NCI-H748 (cell line): ENCODE data around the gene WNT3.

Experiments used
- DNase-seq: peaks from one replicate; lab custom pipeline; 2025; ENCODE audit not compliant: unreplicated experiment; lab: John Stamatoyannopoulos, UW

WNT3 gene

DNA sequence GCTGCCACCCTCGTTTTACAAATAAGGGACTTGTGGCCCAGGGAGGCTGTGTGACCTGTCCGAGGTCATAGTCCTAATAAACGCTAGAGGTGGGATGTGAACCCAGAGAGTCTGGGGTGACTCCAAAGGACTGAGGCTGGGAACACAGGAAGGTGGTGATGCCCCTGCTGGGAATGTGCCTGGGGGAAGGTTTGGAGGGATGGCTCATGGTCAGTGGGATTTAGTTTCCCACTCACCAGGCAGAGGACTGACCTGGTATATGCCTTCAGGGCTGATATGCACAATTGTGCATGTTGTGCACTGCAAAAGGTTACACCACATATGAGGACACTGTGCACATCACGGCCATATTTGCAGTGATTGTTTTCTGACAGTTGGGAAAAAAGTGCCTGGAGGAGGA is 19.0 kb upstream of the WNT3 start:
- no peak for DNase-seq

DNA sequence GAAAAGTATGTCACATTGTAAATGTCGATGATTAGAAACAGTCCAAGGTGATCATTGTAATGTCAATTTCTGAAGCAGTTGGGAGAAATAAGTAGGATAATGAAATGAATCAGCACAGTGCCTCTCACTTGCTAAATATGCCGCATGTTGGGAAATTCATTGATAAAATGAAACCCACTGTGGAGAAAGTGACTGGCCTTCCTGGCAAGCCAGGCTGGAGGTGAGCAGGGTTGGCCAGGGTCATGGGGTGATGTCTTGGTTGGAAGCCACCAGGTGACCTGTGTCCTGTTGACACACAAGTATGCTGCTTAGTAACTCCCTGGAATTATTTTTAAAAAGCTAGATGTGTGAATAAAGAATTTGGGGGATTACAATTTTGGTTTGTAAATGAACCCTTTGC is 18.0 kb upstream of the WNT3 start:
- no peak for DNase-seq

DNA sequence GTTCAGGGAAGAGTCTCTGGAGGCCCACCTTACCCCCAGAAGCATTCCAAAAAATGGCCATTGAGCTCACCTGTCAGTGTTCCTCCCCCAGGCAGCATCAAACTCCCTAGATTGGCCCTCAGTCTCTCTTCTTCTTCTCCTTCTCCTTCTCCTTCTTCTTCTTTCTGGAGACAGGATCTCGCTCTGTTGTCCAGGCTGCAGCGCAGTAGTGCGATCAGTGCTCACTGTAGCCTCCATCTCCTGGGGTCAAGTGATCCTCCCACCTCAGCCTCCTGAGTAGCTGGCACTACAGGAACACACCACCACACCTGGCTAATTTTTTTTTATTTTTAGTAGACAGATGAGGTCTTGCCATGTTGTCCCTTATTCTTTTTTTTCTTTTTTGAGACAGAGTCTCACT is 16.4 kb upstream of the WNT3 start:
- DNase-seq: no peak

DNA sequence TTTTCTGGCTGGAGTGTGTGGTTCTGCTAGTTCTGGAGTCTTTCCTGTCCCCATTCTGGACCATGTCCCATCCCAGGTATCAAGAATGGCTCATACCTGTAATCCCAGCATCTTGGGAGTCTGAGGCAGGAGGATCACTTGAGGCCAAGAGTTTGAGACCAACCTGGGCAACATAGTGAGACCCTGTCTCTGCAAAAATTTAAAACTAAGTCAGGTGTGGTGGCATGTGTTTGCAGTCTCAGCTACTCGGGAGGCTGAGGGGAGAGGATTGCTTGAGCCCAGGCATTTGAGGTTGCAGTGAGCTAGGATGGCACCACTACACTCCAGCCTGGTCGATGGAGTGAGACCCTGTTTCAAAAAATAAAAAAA is 15.3 kb upstream of the WNT3 start:
- no peak for DNase-seq

DNA sequence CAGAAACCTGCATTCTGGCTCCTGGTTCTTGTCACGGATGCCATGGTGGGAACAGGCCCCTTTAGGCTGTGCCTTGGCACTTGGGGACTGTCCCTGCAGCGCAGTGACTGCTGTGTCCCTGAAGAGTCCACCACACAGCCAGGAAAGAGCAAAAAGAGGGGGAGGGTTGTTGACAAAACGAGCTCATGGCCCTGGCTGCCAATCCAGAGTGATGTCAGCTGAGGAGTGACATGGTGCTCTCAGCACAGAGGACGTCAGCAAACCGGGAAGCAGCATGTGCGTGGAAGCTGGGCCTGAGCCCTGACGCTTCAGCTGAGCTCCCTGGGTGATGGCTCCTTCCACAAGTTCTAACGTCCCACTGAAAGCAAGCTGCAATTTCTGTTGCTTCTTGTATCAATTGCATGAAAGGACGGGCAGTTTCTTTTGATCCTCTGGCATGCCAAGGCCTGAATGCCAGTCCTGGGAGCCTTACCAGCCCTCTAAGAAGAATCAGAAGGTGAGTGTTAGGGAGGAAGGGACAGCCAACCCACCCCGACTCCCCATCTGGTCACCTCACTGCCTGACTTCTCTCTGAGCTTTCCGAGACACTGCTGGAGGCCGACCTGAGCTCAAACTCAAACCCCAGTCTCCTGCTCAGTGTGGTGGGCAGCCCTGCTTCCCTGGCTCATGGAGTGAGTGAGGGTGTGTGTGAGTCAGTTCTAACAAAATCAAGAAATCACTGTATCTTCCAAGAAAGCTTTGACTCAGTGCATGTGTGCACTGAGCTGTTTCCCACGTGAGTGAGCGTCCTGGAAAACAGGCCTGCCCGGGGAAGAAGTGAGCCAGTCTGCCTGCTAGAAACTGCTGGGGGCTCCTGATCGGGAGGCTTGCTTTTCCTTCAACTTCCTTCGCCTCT is 14.7 kb upstream of the WNT3 start:
- DNase-seq: no peak

DNA sequence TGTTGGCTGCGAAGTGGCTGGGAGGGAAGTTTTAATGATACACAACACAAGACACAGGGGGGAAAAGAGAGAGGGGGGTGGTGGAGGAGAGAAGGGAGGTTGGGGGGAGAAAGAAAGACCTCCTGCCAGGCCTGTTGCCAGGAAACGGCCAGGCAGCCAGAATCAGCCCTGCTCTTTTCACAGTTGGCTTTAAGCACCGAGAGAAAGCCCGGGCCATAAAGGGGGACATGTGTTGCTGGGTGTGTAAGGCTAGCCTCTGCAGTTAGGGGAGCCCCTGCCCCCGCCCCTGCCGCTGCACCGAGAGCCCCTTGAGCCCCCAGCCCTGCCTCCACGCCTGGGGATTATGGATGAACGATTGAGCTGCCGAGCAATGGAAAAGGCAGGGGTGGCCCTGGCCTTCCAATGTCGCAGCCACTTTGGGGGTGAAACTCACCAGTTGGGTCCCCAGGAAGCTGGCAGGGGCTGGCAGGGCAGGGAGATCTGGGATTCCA is 13.9 kb upstream of the WNT3 start:
- no peak for DNase-seq

DNA sequence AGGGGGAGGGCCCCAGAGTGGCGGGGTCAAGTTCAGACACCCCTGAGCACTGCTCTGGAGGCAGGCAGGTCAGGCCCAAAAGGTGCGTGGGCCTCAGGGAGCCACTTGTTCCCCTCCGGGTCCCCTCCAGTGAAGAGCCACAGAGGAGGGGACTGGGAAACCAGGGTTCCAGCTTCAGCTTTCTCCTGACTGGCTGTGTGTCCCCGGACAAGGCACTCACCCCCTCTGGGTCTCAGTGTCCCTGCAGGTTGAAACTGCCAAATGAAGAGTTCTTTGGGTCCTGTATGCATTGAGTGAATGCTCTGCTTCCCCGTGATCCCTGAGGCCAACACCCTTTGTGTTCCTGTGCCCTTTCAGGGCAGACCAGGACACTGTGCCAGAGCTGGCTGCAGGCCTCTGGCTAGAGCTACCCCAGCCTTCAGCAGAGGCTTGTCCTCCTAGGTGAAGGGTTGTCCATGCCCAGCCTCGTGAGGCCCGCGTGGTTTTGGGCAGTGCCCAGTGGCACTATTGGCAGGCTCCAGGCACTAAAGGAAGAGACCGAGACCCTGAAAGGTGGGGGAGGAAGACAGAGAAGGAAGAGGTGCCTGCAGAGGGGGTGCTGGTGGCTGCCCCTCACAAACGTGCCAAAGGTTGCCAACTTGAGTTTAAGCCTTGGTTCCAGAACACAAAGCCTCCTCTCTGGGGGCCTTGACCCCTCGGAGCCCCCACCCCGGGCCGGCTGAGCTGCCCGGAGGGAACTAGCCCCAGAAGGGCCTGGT is 13.3 kb upstream of the WNT3 start:
- no peak for DNase-seq

DNA sequence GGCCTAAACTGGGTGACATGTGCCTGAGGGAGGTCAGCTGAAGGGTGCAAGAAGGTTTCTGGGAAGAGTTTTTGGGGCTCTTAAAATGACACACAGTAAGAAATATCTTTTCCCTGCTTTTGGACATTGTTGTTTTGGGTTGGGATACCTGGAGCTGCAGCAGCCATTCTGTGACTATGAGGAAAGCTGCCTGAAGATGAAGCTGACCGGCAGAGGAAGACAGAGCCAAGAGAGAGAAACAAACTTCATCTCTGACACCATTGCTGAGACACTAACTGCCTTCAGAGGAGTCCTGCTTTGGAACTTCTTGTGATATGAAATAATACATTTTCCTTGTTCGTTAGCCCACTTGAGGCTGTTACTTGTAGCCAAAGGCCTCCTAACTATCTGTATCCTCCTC is 8.8 kb upstream of the WNT3 start:
- no peak for DNase-seq

DNA sequence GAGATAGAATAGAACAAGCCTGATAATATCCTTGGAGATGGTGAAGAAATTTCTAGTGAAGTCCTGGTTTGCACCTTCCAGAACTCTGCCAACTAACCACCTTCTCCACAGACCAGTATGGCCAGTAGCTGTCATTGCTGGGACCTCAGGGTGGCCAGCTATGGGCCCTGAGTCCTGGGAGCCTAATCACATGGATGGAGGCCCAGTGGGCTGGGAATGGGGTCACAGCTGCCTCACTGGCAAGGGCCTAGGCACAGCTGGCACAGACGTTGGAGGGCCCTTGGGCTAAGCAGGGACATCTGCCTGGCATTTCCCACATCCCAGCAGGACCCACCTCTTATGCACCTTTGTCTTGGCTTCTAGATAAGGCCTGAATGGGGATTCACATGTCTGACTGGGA is 7.6 kb upstream of the WNT3 start:
- DNase-seq: no peak

DNA sequence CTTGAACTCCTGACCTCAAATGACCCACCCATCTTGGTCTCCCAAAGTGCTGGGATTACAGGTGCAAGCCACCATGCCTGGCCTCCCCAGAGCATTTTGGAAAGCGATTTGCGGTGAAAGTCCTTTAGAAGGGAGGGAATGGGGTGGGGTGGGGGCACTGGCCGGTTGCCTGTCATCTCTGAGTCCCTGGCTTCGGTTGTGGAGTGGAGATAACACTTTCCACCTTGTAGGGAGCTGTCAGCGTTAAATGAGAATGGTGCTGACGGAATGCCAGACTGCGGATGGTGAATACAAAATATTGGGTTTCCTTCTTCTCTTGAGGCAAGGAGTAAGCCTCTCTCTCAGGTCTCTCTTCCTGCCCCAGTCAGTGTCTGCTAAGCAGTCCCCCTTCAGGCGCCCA is 5.2 kb upstream of the WNT3 start:
- no peak for DNase-seq

DNA sequence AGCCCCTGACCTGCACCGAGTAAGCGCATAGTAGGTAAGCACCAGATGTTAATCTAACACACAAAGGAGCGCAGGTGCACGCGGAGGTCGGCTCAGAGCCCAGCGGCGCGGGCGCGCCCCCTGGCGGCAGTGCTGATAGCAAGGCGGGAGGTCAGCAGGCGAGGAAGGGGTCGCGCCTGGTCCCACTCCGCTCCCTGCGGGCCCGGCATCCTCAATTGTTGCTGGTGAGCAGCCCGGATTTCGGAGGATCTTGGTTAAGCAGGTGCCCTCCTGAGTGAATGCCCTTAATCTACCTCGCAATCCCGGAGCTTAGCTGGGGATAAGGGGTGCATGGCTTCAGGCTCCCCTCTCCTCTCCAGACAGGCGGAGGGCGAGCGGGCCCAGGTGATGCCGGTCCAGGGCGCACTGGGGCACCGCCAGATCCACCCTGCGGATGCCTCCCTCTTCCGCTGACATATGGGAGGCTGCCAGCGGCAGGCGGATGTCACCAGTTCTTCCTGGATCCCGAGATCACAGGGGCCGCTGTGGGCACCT is 4.0 kb upstream of the WNT3 start:
- DNase-seq: no peak

DNA sequence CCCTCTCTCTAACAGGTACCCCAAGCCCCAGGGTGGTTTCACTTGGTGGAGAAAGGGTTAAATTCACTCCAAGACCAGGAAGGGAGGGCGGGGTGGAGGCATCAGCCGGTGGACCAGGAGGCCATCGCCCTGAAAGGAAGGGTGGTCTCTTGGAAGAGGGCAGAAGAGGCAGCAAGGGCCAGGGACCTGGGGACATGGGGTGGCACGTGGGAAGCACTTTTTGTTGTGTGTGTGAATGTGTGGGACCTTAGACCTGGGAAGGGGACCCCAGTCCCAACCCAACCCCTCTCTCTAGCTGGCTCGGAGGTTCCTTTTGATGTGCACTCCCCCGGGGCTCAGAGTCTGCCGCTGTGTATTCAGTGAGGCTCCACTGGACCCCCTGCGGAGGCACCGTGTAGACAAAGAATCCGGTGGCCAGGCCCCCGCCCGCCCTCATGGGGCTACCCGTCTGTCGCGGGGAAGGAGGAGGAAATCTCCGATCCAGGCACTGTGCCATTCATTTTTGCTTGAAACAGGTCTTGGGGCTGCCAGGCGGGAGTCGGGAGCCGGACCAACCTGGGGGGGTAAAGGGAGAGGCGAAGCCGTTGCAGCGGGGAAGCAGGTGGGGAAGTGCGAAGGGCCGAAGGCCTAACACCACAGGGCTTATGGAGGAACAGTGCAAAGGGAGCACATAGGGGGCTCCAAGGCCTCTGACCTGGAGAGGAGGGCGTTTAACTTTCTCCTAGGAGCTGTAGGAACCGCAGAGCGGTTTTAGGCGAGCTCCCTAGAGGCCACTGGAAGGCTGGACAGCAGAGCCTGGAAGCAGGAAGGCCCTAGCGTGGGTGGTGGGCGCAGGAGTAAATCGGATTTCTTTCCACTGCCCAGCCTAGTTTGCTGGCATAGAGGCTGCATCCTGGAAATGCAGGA is 3.2 kb upstream of the WNT3 start:
- no peak for DNase-seq

DNA sequence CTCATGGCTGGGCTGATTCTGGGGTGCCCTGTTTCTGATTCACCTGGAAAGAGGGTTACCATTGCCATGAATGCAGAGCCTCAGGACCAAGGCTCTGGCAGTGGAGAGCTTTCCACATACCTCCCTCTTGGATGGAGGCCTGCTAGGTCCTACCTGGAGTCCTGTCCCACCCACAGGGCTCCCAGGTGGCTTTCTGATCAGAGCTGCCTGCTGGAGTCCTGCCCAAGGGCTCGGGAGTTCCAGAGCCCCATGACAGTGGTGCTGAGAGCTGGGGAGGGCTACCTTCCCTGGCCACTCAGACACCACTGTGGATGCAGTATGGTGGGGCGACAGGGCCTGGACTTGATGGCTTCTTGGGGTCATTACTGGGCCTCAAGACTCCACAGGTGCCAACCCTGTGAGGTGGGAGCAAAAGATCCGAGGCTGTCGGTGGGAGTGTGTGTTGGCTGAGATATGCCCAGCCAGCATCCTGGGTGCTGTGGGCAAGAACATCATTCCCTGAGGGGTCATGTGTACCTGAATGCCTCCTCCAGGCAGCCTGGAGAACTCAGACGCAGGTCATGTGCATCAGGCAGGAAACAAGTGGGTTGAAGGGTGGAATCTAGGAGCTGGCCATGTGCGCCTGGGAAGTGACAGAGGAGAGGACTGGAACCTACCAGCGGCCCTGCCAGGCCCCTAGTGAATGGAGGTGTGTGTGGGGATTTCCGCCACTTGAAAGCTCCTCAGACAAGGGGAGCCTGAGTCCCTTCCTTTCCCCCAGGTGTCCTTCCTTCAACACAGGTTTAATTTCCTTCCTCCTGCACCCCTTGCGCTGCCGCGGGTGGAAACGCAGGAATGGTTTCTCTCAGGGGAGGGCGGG is 2.3 kb upstream of the WNT3 start:
- DNase-seq: no peak

DNA sequence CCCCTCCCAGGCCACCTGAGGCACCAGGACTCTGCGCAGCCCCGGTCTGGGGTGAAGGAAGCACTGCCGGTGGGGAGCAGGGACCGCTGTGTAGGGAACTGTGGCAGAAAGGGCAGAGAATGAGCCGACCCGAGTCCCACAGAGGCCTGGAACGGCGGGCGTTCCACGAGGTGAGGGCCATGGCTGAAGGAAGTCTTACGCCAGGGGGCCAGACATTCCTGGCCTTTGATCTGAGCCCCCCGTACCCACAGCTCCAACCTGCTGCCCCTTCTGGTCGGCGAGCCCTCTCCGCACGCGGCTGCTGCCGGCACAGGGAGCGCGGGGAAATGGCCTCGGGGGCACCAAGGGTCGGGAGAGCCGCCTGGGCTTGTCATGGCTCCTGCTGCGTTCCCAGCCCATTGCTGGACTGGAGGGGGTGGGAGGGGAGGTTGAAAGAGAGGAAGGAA is 1.4 kb upstream of the WNT3 start:
- DNase-seq: no peak

DNA sequence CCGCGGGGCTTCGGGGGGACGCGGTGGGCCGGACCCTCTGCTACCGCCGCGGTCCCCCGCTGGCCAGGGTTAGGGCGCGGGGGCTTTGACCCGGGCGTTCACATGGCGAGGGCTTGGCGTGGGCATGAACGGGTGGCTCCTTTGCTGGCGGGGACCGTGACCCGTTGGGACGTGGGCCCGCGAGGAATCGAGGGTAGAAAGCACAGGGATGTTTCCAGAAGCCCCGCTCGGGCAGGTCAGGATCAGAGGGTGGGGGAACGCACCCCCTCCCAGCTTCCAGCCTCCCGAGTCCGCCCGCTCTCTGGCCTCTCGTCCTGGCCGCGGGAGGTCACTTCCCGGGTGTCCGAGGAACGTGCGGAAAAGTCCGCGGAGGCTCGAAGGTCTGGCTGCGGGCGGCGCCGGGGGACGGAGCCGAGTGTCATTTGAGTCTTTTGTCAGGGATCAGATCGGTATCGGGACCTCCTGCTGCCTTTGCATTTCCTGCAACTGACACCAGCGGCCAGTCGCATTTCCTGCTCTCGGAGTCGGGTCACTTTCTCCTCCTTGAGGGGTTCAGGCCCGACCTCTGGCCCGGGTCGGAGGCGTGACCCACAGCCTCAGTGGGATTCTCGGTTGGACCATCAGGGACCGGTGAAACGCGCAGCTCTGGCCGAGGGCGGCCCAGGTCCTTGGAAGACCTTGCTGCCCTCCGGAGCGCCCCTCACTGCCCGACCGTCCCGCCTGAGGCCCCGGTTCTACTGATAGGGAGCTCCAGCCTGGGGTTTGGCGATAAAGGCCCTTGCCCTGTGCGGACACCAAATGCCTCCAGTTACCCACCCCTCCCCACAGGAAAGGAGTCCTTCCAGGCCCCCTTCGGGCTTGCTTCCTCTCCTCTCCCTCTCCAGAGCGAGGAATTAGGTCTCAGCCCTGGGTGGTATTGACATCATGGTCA is 702 bp upstream of the WNT3 start:
- peak; percentile 38 for DNase-seq

DNA sequence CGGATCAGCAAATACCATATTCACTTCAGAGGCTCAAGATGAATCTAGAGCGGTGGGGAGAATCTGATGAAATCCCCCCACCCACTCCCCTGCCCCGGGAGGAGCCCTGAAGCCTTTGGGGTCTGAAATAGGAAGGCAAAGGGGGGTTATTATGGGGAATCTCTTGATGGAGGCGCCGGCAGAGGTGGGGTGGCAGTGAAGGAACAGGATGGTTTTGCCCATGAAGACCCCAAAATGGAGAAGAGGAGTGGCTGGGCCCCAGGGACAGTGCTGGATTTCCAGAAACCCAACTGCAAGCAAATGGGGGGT is 637 bp downstream of the WNT3 start:
- no peak for DNase-seq

DNA sequence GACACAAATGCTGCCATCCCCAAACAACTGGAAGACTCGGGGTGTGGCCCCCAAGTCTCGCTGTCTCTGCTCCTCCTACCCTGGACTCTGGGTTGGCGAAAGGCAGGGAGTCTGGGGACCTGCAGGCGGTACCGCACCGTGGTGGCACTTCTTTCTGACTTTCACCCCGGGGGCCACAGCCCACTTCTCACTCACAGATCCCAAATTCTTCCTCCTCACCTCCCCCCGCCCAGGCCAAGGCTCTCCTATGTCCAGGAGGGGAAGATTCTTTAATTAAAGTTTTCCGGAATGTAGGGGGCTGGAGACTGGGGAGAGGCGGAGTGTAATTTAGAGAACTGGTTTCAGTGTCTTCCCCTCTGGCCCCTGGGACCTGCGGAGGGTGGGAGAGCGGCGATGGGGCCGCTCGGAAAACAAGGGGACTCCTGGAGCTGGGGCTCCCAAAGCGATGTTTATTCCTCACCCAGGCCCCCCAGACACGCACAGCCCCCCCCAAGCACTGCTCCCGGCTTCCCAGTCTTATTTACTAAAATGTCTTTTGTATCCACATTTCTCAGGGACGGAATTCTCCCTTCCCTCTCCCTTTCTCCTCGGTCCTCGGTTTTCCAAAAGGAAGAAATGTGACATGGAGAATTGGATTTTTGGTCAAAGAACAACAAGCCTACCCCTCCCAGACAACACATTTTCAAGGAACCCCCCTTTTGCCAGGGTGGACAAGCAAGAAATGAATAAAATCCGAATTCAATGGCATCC is 1.2 kb downstream of the WNT3 start:
- no peak for DNase-seq
